ENCODE data around the gene FAM171A1.
"Not testable (repeated sequence)": the region's sequence is repeated elsewhere in the genome, so short reads cannot be mapped to it uniquely, and the experiment has no call there.

The FAM171A1 gene

GRCh38 chr10:15279236-15279635 lies 91.9 kb downstream of the FAM171A1 start:
- DNase-seq = no peak

GRCh38 chr10:15278786-15279185 lies 92.3 kb downstream of the FAM171A1 start:
- DNase-seq = no peak

- DNase-seq = not testable (repeated sequence)
These were observed 95.0 kb downstream of the FAM171A1 start for GRCh38 chr10:15276039-15276438.

- not testable (repeated sequence) for DNase-seq
These were observed 101.3 kb downstream of the FAM171A1 start for GRCh38 chr10:15269838-15270237.

GRCh38 chr10:15267496-15267895 lies 103.6 kb downstream of the FAM171A1 start:
- no peak for DNase-seq

GRCh38 chr10:15266117-15266516 lies 105.0 kb downstream of the FAM171A1 start:
- DNase-seq = no peak

GRCh38 chr10:15265558-15265957 lies 105.5 kb downstream of the FAM171A1 start:
- DNase-seq = no peak

GRCh38 chr10:15265056-15265455 lies 106.0 kb downstream of the FAM171A1 start:
- no peak for DNase-seq

- DNase-seq = no peak
These were observed 107.3 kb downstream of the FAM171A1 start for GRCh38 chr10:15263657-15264323.

- no peak for DNase-seq
These were observed 108.9 kb downstream of the FAM171A1 start for GRCh38 chr10:15262036-15262713.

GRCh38 chr10:15259136-15259535 lies 112.0 kb downstream of the FAM171A1 start:
- DNase-seq = no peak

- DNase-seq = no peak
These were observed 112.8 kb downstream of the FAM171A1 start for GRCh38 chr10:15258255-15258654.

- DNase-seq = no peak
These were observed 115.1 kb downstream of the FAM171A1 start for GRCh38 chr10:15255961-15256360.

- DNase-seq = no peak
These were observed 116.1 kb downstream of the FAM171A1 start for GRCh38 chr10:15254808-15255648.

- DNase-seq = no peak
These were observed 116.9 kb downstream of the FAM171A1 start for GRCh38 chr10:15253951-15254807.

- DNase-seq = no peak
These were observed 118.7 kb downstream of the FAM171A1 start for GRCh38 chr10:15252396-15252795.

- no peak for DNase-seq
These were observed 119.2 kb downstream of the FAM171A1 start for GRCh38 chr10:15251791-15252380.

GRCh38 chr10:15245530-15245929 lies 125.6 kb downstream of the FAM171A1 start:
- no peak for DNase-seq

GRCh38 chr10:15244635-15245197 lies 126.4 kb downstream of the FAM171A1 start:
- DNase-seq = no peak

GRCh38 chr10:15242261-15242840 lies 128.7 kb downstream of the FAM171A1 start:
- no peak for DNase-seq

GRCh38 chr10:15241306-15241705 lies 129.8 kb downstream of the FAM171A1 start:
- no peak for DNase-seq
